HCT116 (cell line): ENCODE results near the gene IFT122.

Experiments used
- CTCF ChIP-seq, 3 experiments: fragments of 200-600 bp in 1 of 3; sonication (generic) in 1 of 3; IDR thresholded peaks in 2 of 3; conservative IDR thresholded peaks in 1 of 3; 2 replicates each; pipeline ENCODE4 v1.5.1; 2012 to 2017; ENCODE audit warnings: low read depth in 2 of 3, low read length in 2 of 3, antibody characterized with exemption in 1 of 3, borderline replicate concordance in 1 of 3, control low read depth in 1 of 3, mild to moderate bottlenecking in 1 of 3, mixed read lengths in 1 of 3, mixed run types in 1 of 3, moderate library complexity in 1 of 3; ENCODE audit not compliant: insufficient read depth in 1 of 3
- EGR1 ChIP-seq: IDR thresholded peaks from 2 replicates; pipeline ENCODE4 v1.6.1; 2012; ENCODE audit warnings: low read depth
- EZH2 ChIP-seq: fragments of 200-600 bp; sonication (generic); IDR thresholded peaks from 2 replicates; pipeline ENCODE4 v1.6.1; 2017; ENCODE audit warnings: antibody characterized with exemption, mixed run types
- JUND ChIP-seq: IDR thresholded peaks from 2 replicates; pipeline ENCODE4 v1.6.1; 2012
- POLR2A ChIP-seq: IDR thresholded peaks from 2 replicates; pipeline ENCODE4 v1.7.0; 2011; ENCODE audit warnings: borderline replicate concordance; ENCODE audit not compliant: insufficient read depth, insufficient read length; ENCODE audit errors: extremely low read depth
- POLR2AphosphoS5 ChIP-seq: IDR thresholded peaks from 2 replicates; pipeline ENCODE4 v1.6.1; 2011; ENCODE audit warnings: mild to moderate bottlenecking, low read depth, low read length, moderate library complexity
- RAD21 ChIP-seq: IDR thresholded peaks from 2 replicates; pipeline ENCODE4 v1.6.1; 2012; ENCODE audit warnings: low read depth, mild to moderate bottlenecking
- REST ChIP-seq: IDR thresholded peaks from 2 replicates; pipeline ENCODE4 v1.6.1; 2012; ENCODE audit warnings: low read depth
- TCF7L2 ChIP-seq: IDR thresholded peaks from 2 replicates; pipeline ENCODE4 v1.7.0; 2011; ENCODE audit warnings: borderline replicate concordance, inconsistent platforms; ENCODE audit not compliant: insufficient read depth, insufficient read length; ENCODE audit errors: extremely low read depth
- ZNF274 ChIP-seq: fragments of 200-500 bp; sonication (Bioruptor generic); IDR thresholded peaks from 2 replicates; pipeline ENCODE4 v1.6.1; 2014; ENCODE audit warnings: mild to moderate bottlenecking, low read depth, low read length, inconsistent platforms

- TF ChIP-seq CTCF (IDR thresholded peaks at IDR 0.05 in 2 of 3, conservative IDR thresholded peaks at IDR 0.05 in 1 of 3; ENCODE audit: borderline replicate concordance in 1 of 3, insufficient read depth in 1 of 3, low read depth in 2 of 3, low read length in 2 of 3) (no peak), RAD21 (no peak), POLR2AphosphoS5 (no peak), POLR2A (no peak), TCF7L2 (no peak), EZH2 (no peak), EGR1 (no peak), REST (no peak), JUND (no peak), ZNF274 (no peak)
Measured at GRCh38 chr3:129504471-129505100, 64.6 kb downstream of the IFT122 start.
